Measurements from ENCODE around the gene PIK3IP1. TPM values are rescaled to one million over a fixed set of nuclear protein-coding genes. Genes with fewer than 3 reads are reported as not detected.
"Not testable (repeated sequence)": the region's sequence is repeated elsewhere in the genome, so short reads cannot be mapped to it uniquely, and the experiment has no call there.

The PIK3IP1 gene
- total RNA-seq, 1 donor from 2014 or later, result 9.3 TPM

DNA sequence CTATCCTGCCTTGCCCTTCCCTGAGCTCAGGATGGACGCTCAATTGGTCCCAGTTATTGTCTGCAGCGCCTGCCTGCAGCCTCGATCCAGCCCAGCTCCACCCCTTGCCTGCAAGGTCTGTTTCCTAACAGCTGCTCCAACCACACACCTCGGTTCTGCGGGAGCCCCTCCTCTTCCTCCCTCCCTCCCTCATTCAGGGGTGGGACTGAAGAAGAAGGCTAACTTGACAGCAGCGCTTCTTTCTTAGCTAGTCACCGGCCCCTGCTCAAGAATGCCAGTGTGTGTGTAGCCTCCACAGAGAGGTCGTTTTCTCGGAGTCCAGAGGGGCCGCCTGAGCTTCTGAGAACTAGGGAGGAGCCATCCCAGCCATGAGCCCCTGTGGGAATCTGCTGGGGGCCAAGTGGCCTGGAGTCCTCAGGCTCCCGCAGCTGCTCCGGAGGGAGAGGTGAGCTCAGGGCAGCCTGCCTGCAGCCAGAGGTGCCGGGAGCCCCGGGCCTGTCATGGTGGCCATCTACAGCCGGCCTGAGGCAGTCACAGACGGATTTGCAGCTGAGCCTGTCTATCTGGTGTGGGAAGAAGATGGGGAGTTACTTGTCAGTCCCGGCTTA, 44.0 kb downstream of the PIK3IP1 start:
- Mint-ChIP-seq H3K27me3 (ENCODE audit: low read depth) (no peaks in the 10 kb centered on the region), H3K9me3 (no peaks in the 10 kb centered on the region), H3K4me3 (ENCODE audit: low read depth) (peak overlapping the region; percentile 19), H3K36me3 (ENCODE audit: low read depth) (no peaks in the 10 kb centered on the region), H3K27ac (no peak overlapping the region), H3K4me1 (ENCODE audit: low read depth) (peaks cover 28% of the 10 kb centered on the region)
- DNase-seq (ENCODE audit: low spot score), result peak; percentile 68
- intact Hi-C loops (cut with micrococcal nuclease), result no loop called here

DNA sequence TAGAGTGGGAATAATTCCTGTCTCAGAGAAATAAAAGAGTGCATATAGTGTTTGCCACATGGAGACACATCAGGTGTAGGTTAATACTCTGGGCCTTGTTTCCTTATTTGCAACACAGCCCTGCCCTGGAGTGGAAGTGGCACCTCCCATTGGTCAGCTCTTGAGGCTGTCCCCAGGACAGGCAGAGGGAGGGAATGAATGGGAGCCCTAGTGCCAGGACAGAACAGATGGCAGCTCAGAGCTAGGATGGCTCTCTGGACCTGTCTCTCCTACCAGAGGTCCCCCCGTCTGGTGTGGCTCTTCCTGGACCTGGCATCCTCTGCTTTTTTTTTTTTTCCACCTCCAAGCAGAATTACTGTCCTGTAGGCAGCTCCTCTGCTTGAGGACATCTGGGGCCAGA, 44.6 kb downstream of the PIK3IP1 start:
- no peaks in the 10 kb centered on the region for H3K9me3 Mint-ChIP-seq
- H3K4me3 Mint-ChIP-seq (ENCODE audit: low read depth), result peak overlapping the region; percentile 19
- no peaks in the 10 kb centered on the region for H3K36me3 Mint-ChIP-seq (ENCODE audit: low read depth)
- intact Hi-C loops (cut with micrococcal nuclease), result no loop called here
- no peak overlapping the region for H3K27ac Mint-ChIP-seq
- H3K4me1 Mint-ChIP-seq (ENCODE audit: low read depth), result peaks cover 29% of the 10 kb centered on the region
- H3K27me3 Mint-ChIP-seq (ENCODE audit: low read depth), result no peaks in the 10 kb centered on the region
- no peak for DNase-seq (ENCODE audit: low spot score)

DNA sequence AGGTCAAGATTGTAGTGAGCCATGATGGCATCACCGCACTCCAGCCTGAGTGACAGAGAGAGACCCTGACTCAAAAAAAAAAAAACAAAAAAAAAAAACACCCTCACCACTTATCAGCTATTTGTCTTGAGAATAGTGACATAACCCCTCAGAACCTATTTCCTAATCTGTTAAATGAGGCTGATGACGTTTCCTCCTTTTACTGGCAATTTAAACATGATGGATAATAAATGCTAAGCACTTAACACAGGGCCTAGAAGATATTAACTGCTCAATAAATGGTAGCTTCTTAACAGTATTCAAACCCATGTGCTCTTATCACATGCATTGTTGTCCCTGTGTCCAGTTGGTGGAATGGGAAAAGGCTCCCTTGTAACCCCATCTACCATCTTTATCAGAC, 45.6 kb downstream of the PIK3IP1 start:
- Mint-ChIP-seq H3K9me3 (no peaks in the 10 kb centered on the region), H3K27me3 (ENCODE audit: low read depth) (no peaks in the 10 kb centered on the region), H3K36me3 (ENCODE audit: low read depth) (peaks cover 7% of the 10 kb centered on the region), H3K4me3 (ENCODE audit: low read depth) (no peak overlapping the region), H3K27ac (peak overlapping the region; percentile 40), H3K4me1 (ENCODE audit: low read depth) (peaks cover 36% of the 10 kb centered on the region)
- no peak for DNase-seq (ENCODE audit: low spot score)
- intact Hi-C loops (cut with micrococcal nuclease), result no loop called here

DNA sequence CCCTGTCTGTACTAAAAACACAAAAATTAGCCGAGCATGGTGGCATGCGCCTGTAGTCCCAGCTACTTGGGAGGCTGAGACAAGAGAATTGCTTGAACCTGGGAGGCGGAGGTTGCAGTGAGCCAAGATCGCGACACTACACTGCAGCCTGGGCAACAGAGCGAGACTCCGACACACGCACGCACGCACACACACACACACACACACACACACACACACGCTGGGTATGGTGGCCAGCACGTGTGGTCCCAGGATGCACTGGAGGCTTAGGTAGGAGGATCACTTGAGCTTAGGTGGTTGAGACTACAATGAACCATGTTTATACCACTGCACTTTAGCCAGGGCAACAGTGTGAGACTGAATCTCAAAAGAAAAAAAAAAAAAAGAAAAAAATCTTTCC, 46.3 kb downstream of the PIK3IP1 start:
- H3K9me3 Mint-ChIP-seq; DNase-seq (ENCODE audit: low spot score); H3K27ac Mint-ChIP-seq; H3K27me3 Mint-ChIP-seq (ENCODE audit: low read depth); H3K36me3 Mint-ChIP-seq (ENCODE audit: low read depth); H3K4me3 Mint-ChIP-seq (ENCODE audit: low read depth); intact Hi-C loops (cut with micrococcal nuclease): not testable (repeated sequence)
- peaks cover 36% of the 10 kb centered on the region for H3K4me1 Mint-ChIP-seq (ENCODE audit: low read depth)

GRCh38 chr22:31244943-31245451, 47.3 kb downstream of the PIK3IP1 start:
- intact Hi-C loops (cut with micrococcal nuclease), result no loop called here
- Mint-ChIP-seq H3K27ac (no peak overlapping the region), H3K36me3 (ENCODE audit: low read depth) (peaks cover 7% of the 10 kb centered on the region), H3K9me3 (no peaks in the 10 kb centered on the region), H3K4me3 (ENCODE audit: low read depth) (no peak overlapping the region), H3K4me1 (ENCODE audit: low read depth) (peaks cover 38% of the 10 kb centered on the region), H3K27me3 (ENCODE audit: low read depth) (no peaks in the 10 kb centered on the region)
- no peak for DNase-seq (ENCODE audit: low spot score)

- intact Hi-C loops (cut with micrococcal nuclease), result no loop called here
- H3K27me3 Mint-ChIP-seq (ENCODE audit: low read depth), result no peaks in the 10 kb centered on the region
- no peak overlapping the region for H3K27ac Mint-ChIP-seq
- H3K9me3 Mint-ChIP-seq, result no peaks in the 10 kb centered on the region
- no peak overlapping the region for H3K4me3 Mint-ChIP-seq (ENCODE audit: low read depth)
- H3K4me1 Mint-ChIP-seq (ENCODE audit: low read depth), result peaks cover 45% of the 10 kb centered on the region
- peaks cover 7% of the 10 kb centered on the region for H3K36me3 Mint-ChIP-seq (ENCODE audit: low read depth)
- no peak for DNase-seq (ENCODE audit: low spot score)
Measured at GRCh38 chr22:31244046-31244942, 48.0 kb downstream of the PIK3IP1 start.

DNA sequence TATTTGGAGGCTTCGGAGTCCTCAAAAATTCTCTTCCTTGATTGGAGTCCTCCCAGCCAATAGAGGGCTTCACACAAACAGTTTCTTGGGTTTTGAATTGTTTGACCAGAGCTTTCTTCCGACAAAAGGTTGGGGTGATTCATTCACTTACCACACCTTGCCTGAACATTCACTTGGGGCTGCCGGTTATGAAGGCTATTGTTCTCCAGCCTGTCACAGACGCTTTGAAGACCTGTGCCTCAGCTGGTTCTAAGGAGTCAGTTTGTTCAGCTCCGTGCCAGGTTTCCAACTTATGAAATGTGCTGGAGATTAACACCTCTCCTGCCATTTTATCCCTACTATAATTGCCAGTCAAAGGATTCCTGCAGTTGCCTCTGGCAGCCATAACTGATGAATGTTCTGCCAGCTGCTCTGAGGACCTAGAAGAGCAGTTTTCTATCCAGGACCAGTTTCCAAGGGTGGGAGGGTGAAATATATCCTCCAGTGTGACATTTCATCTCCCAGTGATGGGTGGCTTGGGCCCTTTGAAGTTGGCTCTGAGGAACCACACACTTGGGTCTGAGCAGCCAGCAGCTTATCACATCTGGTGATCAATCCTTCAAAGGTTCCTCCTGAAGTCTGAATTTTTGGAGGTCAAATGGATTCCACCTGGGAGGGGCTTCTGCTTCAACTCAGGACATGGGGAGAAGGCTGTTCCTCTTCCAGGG, 48.8 kb downstream of the PIK3IP1 start:
- H3K4me3 Mint-ChIP-seq (ENCODE audit: low read depth), result no peak overlapping the region
- H3K9me3 Mint-ChIP-seq, result no peaks in the 10 kb centered on the region
- intact Hi-C loops (cut with micrococcal nuclease), result no loop called here
- peaks cover 7% of the 10 kb centered on the region for H3K36me3 Mint-ChIP-seq (ENCODE audit: low read depth)
- H3K27ac Mint-ChIP-seq, result no peak overlapping the region
- no peaks in the 10 kb centered on the region for H3K27me3 Mint-ChIP-seq (ENCODE audit: low read depth)
- DNase-seq (ENCODE audit: low spot score), result no peak
- H3K4me1 Mint-ChIP-seq (ENCODE audit: low read depth), result peaks cover 47% of the 10 kb centered on the region

- no peak for DNase-seq (ENCODE audit: low spot score)
- Mint-ChIP-seq H3K4me3 (ENCODE audit: low read depth) (no peak overlapping the region), H3K27ac (no peak overlapping the region), H3K9me3 (no peaks in the 10 kb centered on the region), H3K4me1 (ENCODE audit: low read depth) (peaks cover 39% of the 10 kb centered on the region), H3K36me3 (ENCODE audit: low read depth) (peaks cover 7% of the 10 kb centered on the region), H3K27me3 (ENCODE audit: low read depth) (no peaks in the 10 kb centered on the region)
- intact Hi-C loops (cut with micrococcal nuclease), result no loop called here
Measured at GRCh38 chr22:31241936-31242335, 50.4 kb downstream of the PIK3IP1 start.

- DNase-seq (ENCODE audit: low spot score), result no peak
- H3K27me3 Mint-ChIP-seq (ENCODE audit: low read depth), result no peaks in the 10 kb centered on the region
- H3K4me3 Mint-ChIP-seq (ENCODE audit: low read depth), result no peak overlapping the region
- no peaks in the 10 kb centered on the region for H3K9me3 Mint-ChIP-seq
- intact Hi-C loops (cut with micrococcal nuclease), result no loop called here
- no peak overlapping the region for H3K27ac Mint-ChIP-seq
- H3K36me3 Mint-ChIP-seq (ENCODE audit: low read depth), result peaks cover 7% of the 10 kb centered on the region
- H3K4me1 Mint-ChIP-seq (ENCODE audit: low read depth), result peaks cover 35% of the 10 kb centered on the region
Measured at GRCh38 chr22:31241200-31241599, 51.1 kb downstream of the PIK3IP1 start.

- peaks cover 13% of the 10 kb centered on the region for H3K36me3 Mint-ChIP-seq (ENCODE audit: low read depth)
- no peak overlapping the region for H3K4me3 Mint-ChIP-seq (ENCODE audit: low read depth)
- H3K9me3 Mint-ChIP-seq, result no peaks in the 10 kb centered on the region
Measured at GRCh38 chr22:31239771-31240370, 52.4 kb downstream of the PIK3IP1 start.

DNA sequence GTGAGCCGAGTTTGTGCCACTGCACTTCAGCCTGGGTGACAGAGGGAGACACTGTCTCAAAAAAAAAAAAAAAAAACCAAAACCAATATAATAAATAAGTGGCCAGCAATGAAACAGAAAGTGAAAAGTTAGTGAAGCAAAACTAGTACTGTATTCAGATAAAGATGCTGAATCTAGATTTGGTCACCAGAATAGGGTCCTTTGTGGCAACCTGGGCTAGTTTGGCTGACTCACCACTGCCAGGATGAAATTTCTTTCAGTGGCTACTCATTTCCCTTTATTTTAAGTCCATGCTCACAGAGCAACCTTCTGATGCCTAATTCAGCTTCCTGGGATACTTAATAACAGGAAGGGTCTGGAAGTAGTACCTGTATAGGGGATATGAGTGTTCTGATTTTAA, 54.2 kb downstream of the PIK3IP1 start:
- Mint-ChIP-seq H3K27ac (no peak overlapping the region), H3K4me3 (ENCODE audit: low read depth) (no peak overlapping the region), H3K36me3 (ENCODE audit: low read depth) (peaks cover 20% of the 10 kb centered on the region), H3K9me3 (no peaks in the 10 kb centered on the region), H3K4me1 (ENCODE audit: low read depth) (peaks cover 32% of the 10 kb centered on the region), H3K27me3 (ENCODE audit: low read depth) (no peaks in the 10 kb centered on the region)
- no peak for DNase-seq (ENCODE audit: low spot score)
- intact Hi-C loops (cut with micrococcal nuclease), result no loop called here

More at GRCh38 chr22:31239771-31240370, 52.4 kb downstream of the PIK3IP1 start:
- Mint-ChIP-seq H3K27me3 (ENCODE audit: low read depth) (no peaks in the 10 kb centered on the region), H3K27ac (peak overlapping the region; percentile 39), H3K4me1 (ENCODE audit: low read depth) (peaks cover 34% of the 10 kb centered on the region)
- no peak for DNase-seq (ENCODE audit: low spot score)
- intact Hi-C loops (cut with micrococcal nuclease), result no loop called here

DNA sequence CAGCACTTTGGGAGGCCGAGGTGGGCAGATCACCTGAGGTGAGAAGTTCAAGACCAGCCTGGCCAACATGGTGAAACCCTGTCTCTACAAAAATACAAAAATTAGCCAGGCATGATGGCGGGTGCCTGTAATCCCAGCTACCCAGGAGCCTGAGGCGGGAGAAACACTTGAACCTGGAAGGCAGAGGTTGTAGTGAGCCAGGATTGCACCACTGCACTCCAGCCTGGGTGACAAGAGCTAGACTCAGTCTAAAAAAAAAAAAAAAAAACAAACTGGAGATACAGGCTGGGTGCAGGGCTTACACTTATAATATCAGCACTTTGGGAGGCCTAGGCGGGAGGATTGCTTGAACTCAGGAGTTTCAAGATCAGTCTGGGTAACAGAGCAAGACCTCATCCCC, 56.2 kb downstream of the PIK3IP1 start:
- H3K4me1 Mint-ChIP-seq (ENCODE audit: low read depth), result peaks cover 31% of the 10 kb centered on the region
- H3K9me3 Mint-ChIP-seq; H3K27ac Mint-ChIP-seq; H3K4me3 Mint-ChIP-seq (ENCODE audit: low read depth); H3K27me3 Mint-ChIP-seq (ENCODE audit: low read depth); intact Hi-C loops (cut with micrococcal nuclease); DNase-seq (ENCODE audit: low spot score): not testable (repeated sequence)
- peaks cover 13% of the 10 kb centered on the region for H3K36me3 Mint-ChIP-seq (ENCODE audit: low read depth)
